Activated effector memory CD4-positive, alpha-beta T cell treated with anti-CD3 and anti-CD28 coated beads, Interleukin-2, amount 50 U/mL, for 16 hours (primary cell): Measurements from ENCODE around the gene RNF19B.
A peak's percentile ranks its signal among the peaks of the same experiment; 100 is the strongest.
"Not testable (repeated sequence)": the region's sequence is repeated elsewhere in the genome, so short reads cannot be mapped to it uniquely, and the experiment has no call there.

Experiments
- DNase-seq: peaks from one replicate; pipeline ENCODE4 v3.0.0-alpha.2; 2020

RNF19B gene

GRCh38 chr1:32929366-32929765 lies 35.2 kb downstream of the RNF19B start:
- DNase-seq, result no peak

- DNase-seq, result no peak
These were observed 35.9 kb downstream of the RNF19B start for GRCh38 chr1:32928715-32929114.

- no peak for DNase-seq
These were observed 36.3 kb downstream of the RNF19B start for GRCh38 chr1:32928285-32928684.

GRCh38 chr1:32927441-32927840 lies 37.2 kb downstream of the RNF19B start:
- no peak for DNase-seq

- DNase-seq, result no peak
These were observed 38.0 kb downstream of the RNF19B start for GRCh38 chr1:32926562-32926961.

GRCh38 chr1:32925403-32926162 lies 39.0 kb downstream of the RNF19B start:
- DNase-seq, result no peak

GRCh38 chr1:32924881-32925344 lies 39.7 kb downstream of the RNF19B start:
- no peak for DNase-seq

- DNase-seq, result no peak
These were observed 43.8 kb downstream of the RNF19B start for GRCh38 chr1:32920833-32921232.

- no peak for DNase-seq
These were observed 44.5 kb downstream of the RNF19B start for GRCh38 chr1:32919811-32920733.

GRCh38 chr1:32918179-32918578 lies 46.4 kb downstream of the RNF19B start:
- no peak for DNase-seq

- DNase-seq, result no peak
These were observed 47.1 kb downstream of the RNF19B start for GRCh38 chr1:32917521-32917920.

GRCh38 chr1:32915766-32916706 lies 48.6 kb downstream of the RNF19B start:
- DNase-seq, result no peak

GRCh38 chr1:32910319-32910718 lies 54.3 kb downstream of the RNF19B start:
- DNase-seq, result no peak

GRCh38 chr1:32907435-32907834 lies 57.2 kb downstream of the RNF19B start:
- DNase-seq, result no peak

GRCh38 chr1:32906654-32907053 lies 58.0 kb downstream of the RNF19B start:
- no peak for DNase-seq

- DNase-seq, result not testable (repeated sequence)
These were observed 59.0 kb downstream of the RNF19B start for GRCh38 chr1:32905588-32905987.

GRCh38 chr1:32904797-32905196 lies 59.8 kb downstream of the RNF19B start:
- DNase-seq, result peak; percentile 16

- DNase-seq, result peak; percentile 38
These were observed 60.4 kb downstream of the RNF19B start for GRCh38 chr1:32903991-32904785.

- DNase-seq, result no peak
These were observed 62.1 kb downstream of the RNF19B start for GRCh38 chr1:32902535-32902920.

GRCh38 chr1:32901823-32902534 lies 62.6 kb downstream of the RNF19B start:
- no peak for DNase-seq
